Trophoblast cell (in vitro differentiated cells and primary cell): Measurements from ENCODE around the gene BAZ1B.
"Not testable (repeated sequence)": the region's sequence is repeated elsewhere in the genome, so short reads cannot be mapped to it uniquely, and the experiment has no call there.

Source experiments
- DNase-seq, 2 donors: peaks; one replicate each; pipeline ENCODE4 v3.0.0-alpha.2; 2016
- H2AFZ ChIP-seq: 2 replicates; pipeline ENCODE4 v1.6.1; 2013; ENCODE audit warnings: low read length, moderate library complexity, mild to moderate bottlenecking; ENCODE audit not compliant: insufficient read depth, poor library complexity
- H2AK5ac ChIP-seq: 2 replicates; pipeline ENCODE4 v1.6.1; 2013; ENCODE audit warnings: mild to moderate bottlenecking, low read length
- H2BK120ac ChIP-seq: 2 replicates; pipeline ENCODE4 v1.6.1; 2013; ENCODE audit warnings: low read length, mild to moderate bottlenecking, moderate library complexity; ENCODE audit not compliant: insufficient read depth, poor library complexity
- H2BK12ac ChIP-seq: 2 replicates; pipeline ENCODE4 v1.6.1; 2013; ENCODE audit warnings: mild to moderate bottlenecking, low read length, moderate library complexity
- H2BK5ac ChIP-seq: 2 replicates; pipeline ENCODE4 v1.6.1; 2013; ENCODE audit warnings: low read length, low read depth, moderate library complexity, mild to moderate bottlenecking; ENCODE audit not compliant: poor library complexity
- H3K14ac ChIP-seq: 2 replicates; pipeline ENCODE4 v1.6.1; 2013; ENCODE audit warnings: mild to moderate bottlenecking, low read length
- H3K18ac ChIP-seq: 2 replicates; pipeline ENCODE4 v1.6.1; 2013; ENCODE audit warnings: mild to moderate bottlenecking, low read length
- H3K23ac ChIP-seq: 2 replicates; pipeline ENCODE4 v1.6.1; 2013; ENCODE audit warnings: low read length
- H3K27ac ChIP-seq: 2 replicates; pipeline ENCODE4 v1.5.1; 2013; ENCODE audit warnings: low read depth, mild to moderate bottlenecking, inconsistent platforms, low read length, moderate library complexity
- H3K27me3 ChIP-seq: 2 replicates; pipeline ENCODE4 v1.6.1; 2013; ENCODE audit warnings: inconsistent platforms, mild to moderate bottlenecking, low read length, moderate library complexity; ENCODE audit not compliant: insufficient read depth
- H3K36me3 ChIP-seq, 2 experiments: 1 replicate in 1 of 2; 2 replicates in 1 of 2; pipeline ENCODE4 v1.6.1; 2013; ENCODE audit warnings: low read length in 2 of 2, mild to moderate bottlenecking in 2 of 2, moderate library complexity in 1 of 2; ENCODE audit not compliant: insufficient read depth in 2 of 2, control insufficient read depth in 1 of 2
- H3K4ac ChIP-seq: 2 replicates; pipeline ENCODE4 v1.6.1; 2013; ENCODE audit warnings: low read depth, mild to moderate bottlenecking, low read length, moderate library complexity
- H3K4me1 ChIP-seq, 2 experiments: 1 replicate in 1 of 2; 2 replicates in 1 of 2; pipeline ENCODE4 v1.6.1; 2013; ENCODE audit warnings: low read length in 2 of 2, mild to moderate bottlenecking in 2 of 2, moderate library complexity in 1 of 2; ENCODE audit not compliant: insufficient read depth in 2 of 2, control insufficient read depth in 1 of 2
- H3K4me2 ChIP-seq: 2 replicates; pipeline ENCODE4 v1.6.1; 2013; ENCODE audit warnings: inconsistent platforms, mild to moderate bottlenecking, low read length, moderate library complexity
- H3K4me3 ChIP-seq: 2 replicates; pipeline ENCODE4 v1.5.1; 2013; ENCODE audit warnings: mild to moderate bottlenecking, low read depth, low read length, inconsistent platforms
- H3K79me1 ChIP-seq: one replicate; pipeline ENCODE4 v1.6.1; 2013; ENCODE audit warnings: low read length
- H3K79me2 ChIP-seq: 2 replicates; pipeline ENCODE4 v1.6.1; 2013; ENCODE audit warnings: low read length, mild to moderate bottlenecking; ENCODE audit not compliant: control insufficient read depth, insufficient read depth, poor library complexity
- H3K9ac ChIP-seq: 2 replicates; pipeline ENCODE4 v1.6.1; 2013; ENCODE audit warnings: mild to moderate bottlenecking, low read length
- H3K9me3 ChIP-seq: 2 replicates; pipeline ENCODE4 v1.6.1; 2013; ENCODE audit warnings: low read depth, mild to moderate bottlenecking, control low read depth, inconsistent platforms, low read length; ENCODE audit not compliant: insufficient read depth
- H4K12ac ChIP-seq: 2 replicates; pipeline ENCODE4 v1.6.1; 2013; ENCODE audit warnings: low read depth, mild to moderate bottlenecking, low read length, moderate library complexity
- H4K8ac ChIP-seq: 2 replicates; pipeline ENCODE4 v1.6.1; 2013; ENCODE audit warnings: low read depth, mild to moderate bottlenecking, low read length, moderate library complexity
- H4K91ac ChIP-seq: one replicate; pipeline ENCODE4 v1.6.1; 2013; ENCODE audit warnings: low read depth, mild to moderate bottlenecking, low read length, moderate library complexity
- WGBS: extraction: QIAGEN DNeasy Blood & Tissue Kit; methylation state at CpG from one replicate; pipeline ENCODE4 v1.1.7; 2013; ENCODE audit warnings: missing lambda C conversion rate; ENCODE audit not compliant: insufficient read length, insufficient coverage; ENCODE audit errors: extremely low coverage; 5-methylcytosine and 5-hydroxymethylcytosine counted together

Gene BAZ1B

GRCh38 chr7:73532224-73532623 lies 10.1 kb upstream of the BAZ1B start:
- peaks cover 10 to 16% of the 10 kb centered on the region in 2 experiments for H3K36me3 ChIP-seq
- H2BK12ac ChIP-seq: no peak overlapping the region
- no peak overlapping the region for H3K14ac ChIP-seq
- H2BK5ac ChIP-seq: no peak overlapping the region
- H3K27ac ChIP-seq: no peak overlapping the region
- no peaks in the 10 kb centered on the region for H3K27me3 ChIP-seq
- no peak overlapping the region for H3K4me2 ChIP-seq
- no peaks in the 10 kb centered on the region for H3K79me2 ChIP-seq
- no peaks in the 10 kb centered on the region for H3K9me3 ChIP-seq
- no peak overlapping the region for H3K23ac ChIP-seq
- no peak overlapping the region for H4K8ac ChIP-seq
- H4K91ac ChIP-seq: no peak overlapping the region
- H3K79me1 ChIP-seq: no peaks in the 10 kb centered on the region
- H2BK120ac ChIP-seq: no peak overlapping the region
- no peak for DNase-seq
- H3K4me1 ChIP-seq: peaks cover 0 to 7% of the 10 kb centered on the region in 2 experiments
- H3K9ac ChIP-seq: no peak overlapping the region
- WGBS: no CpG with 5 or more reads among the region's 6 CpGs
- H2AFZ ChIP-seq: no peak overlapping the region
- H3K4ac ChIP-seq: no peak overlapping the region
- H3K18ac ChIP-seq: no peak overlapping the region
- no peak overlapping the region for H4K12ac ChIP-seq
- no peak overlapping the region for H2AK5ac ChIP-seq
- H3K4me3 ChIP-seq: no peak overlapping the region

GRCh38 chr7:73530800-73531199 lies 8.7 kb upstream of the BAZ1B start:
- Histone ChIP-seq H3K4me3 (no peak overlapping the region), H3K4ac (no peak overlapping the region), H3K27me3 (no peaks in the 10 kb centered on the region), H3K14ac (no peak overlapping the region), H4K12ac (no peak overlapping the region), H3K27ac (no peak overlapping the region), H2AK5ac (no peak overlapping the region), H4K8ac (no peak overlapping the region), H3K18ac (no peak overlapping the region), H3K9me3 (no peaks in the 10 kb centered on the region), H3K79me1 (no peaks in the 10 kb centered on the region), H3K23ac (no peak overlapping the region), H3K79me2 (no peaks in the 10 kb centered on the region), H2BK120ac (no peak overlapping the region), H3K36me3 (peaks cover 0 to 4% of the 10 kb centered on the region in 2 experiments), H2BK12ac (no peak overlapping the region), H2BK5ac (no peak overlapping the region), H3K4me1 (no peaks in the 10 kb centered on the region), H3K4me2 (no peak overlapping the region), H4K91ac (no peak overlapping the region), H2AFZ (no peak overlapping the region), H3K9ac (no peak overlapping the region)
- DNase-seq: no peak
- WGBS: no CpG with 5 or more reads among the region's 3 CpGs

- no CpG with 5 or more reads among the region's 8 CpGs for WGBS
- no peak overlapping the region for H4K12ac ChIP-seq
- no peak overlapping the region for H3K23ac ChIP-seq
- H3K14ac ChIP-seq: no peak overlapping the region
- H3K9ac ChIP-seq: no peak overlapping the region
- H2BK120ac ChIP-seq: no peak overlapping the region
- no peak overlapping the region for H4K8ac ChIP-seq
- H3K9me3 ChIP-seq: no peaks in the 10 kb centered on the region
- no peaks in the 10 kb centered on the region for H3K36me3 ChIP-seq
- H2AFZ ChIP-seq: no peak overlapping the region
- peaks cover 2% of the 10 kb centered on the region for H3K79me2 ChIP-seq
- H3K4me1 ChIP-seq: peaks cover 0 to 1% of the 10 kb centered on the region in 2 experiments
- DNase-seq: peak; percentile 17 to 41
- no peak overlapping the region for H3K4me3 ChIP-seq
- H3K27me3 ChIP-seq: no peaks in the 10 kb centered on the region
- no peak overlapping the region for H2BK12ac ChIP-seq
- H2BK5ac ChIP-seq: no peak overlapping the region
- H4K91ac ChIP-seq: no peak overlapping the region
- peaks cover 4% of the 10 kb centered on the region for H3K79me1 ChIP-seq
- no peak overlapping the region for H2AK5ac ChIP-seq
- no peak overlapping the region for H3K4ac ChIP-seq
- no peak overlapping the region for H3K27ac ChIP-seq
- H3K18ac ChIP-seq: no peak overlapping the region
- H3K4me2 ChIP-seq: no peak overlapping the region
Observed at GRCh38 chr7:73526896-73527821, 5.1 kb upstream of the BAZ1B start.

GRCh38 chr7:73526158-73526494 lies 4.0 kb upstream of the BAZ1B start:
- H4K8ac ChIP-seq, H2BK120ac ChIP-seq: not testable (repeated sequence)

More at GRCh38 chr7:73526158-73526494, 4.0 kb upstream of the BAZ1B start:
- not testable (repeated sequence) for H2AFZ ChIP-seq, H4K91ac ChIP-seq, H3K23ac ChIP-seq, DNase-seq, H3K27ac ChIP-seq, H3K4me1 ChIP-seq, H3K4ac ChIP-seq, H2BK12ac ChIP-seq, H3K79me2 ChIP-seq, H4K12ac ChIP-seq, H3K36me3 ChIP-seq, H3K9ac ChIP-seq, H3K4me3 ChIP-seq, H2AK5ac ChIP-seq, H3K18ac ChIP-seq, H2BK5ac ChIP-seq, H3K9me3 ChIP-seq, H3K27me3 ChIP-seq, H3K4me2 ChIP-seq, H3K14ac ChIP-seq
- no CpG with 5 or more reads among the region's 1 CpG for WGBS
- peaks cover 12% of the 10 kb centered on the region for H3K79me1 ChIP-seq
